Stimulated activated CD8-positive, alpha-beta memory T cell treated with anti-CD3 and anti-CD28 coated beads, Interleukin-4, amount 100 ng/mL, for 24 hours (primary cell): ENCODE results near the gene MDM2.
"Not testable (repeated sequence)": the region's sequence is repeated elsewhere in the genome, so short reads cannot be mapped to it uniquely, and the experiment has no call there.

Experiments
- DNase-seq: peaks from one replicate; pipeline ENCODE4 v3.0.0-alpha.2; 2020; ENCODE audit warnings: low read depth

Gene MDM2

GRCh38 chr12:68827895-68828671 lies 20.1 kb downstream of the MDM2 start:
- no peak for DNase-seq

GRCh38 chr12:68828672-68829068 lies 20.7 kb downstream of the MDM2 start:
- DNase-seq: no peak

DNA sequence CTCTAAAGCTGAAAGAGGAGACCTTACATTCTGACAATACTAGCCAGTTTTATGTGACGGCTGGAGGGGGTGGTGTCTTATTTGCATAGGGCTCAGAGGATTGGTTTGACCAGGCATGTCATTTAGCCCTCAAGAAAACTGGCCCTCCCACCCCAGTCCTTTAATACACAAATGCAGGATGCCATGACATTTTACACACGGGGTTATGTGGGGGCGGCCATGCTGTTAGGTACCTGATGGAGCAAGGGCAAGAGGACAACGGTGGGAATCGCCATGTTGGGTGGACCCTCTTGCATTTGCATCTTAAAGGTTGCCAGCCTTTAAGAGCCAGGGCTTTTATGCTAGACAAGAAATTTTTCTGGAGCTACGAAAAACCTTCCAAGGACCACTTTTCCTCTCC lies 23.3 kb downstream of the MDM2 start:
- DNase-seq: no peak

DNA sequence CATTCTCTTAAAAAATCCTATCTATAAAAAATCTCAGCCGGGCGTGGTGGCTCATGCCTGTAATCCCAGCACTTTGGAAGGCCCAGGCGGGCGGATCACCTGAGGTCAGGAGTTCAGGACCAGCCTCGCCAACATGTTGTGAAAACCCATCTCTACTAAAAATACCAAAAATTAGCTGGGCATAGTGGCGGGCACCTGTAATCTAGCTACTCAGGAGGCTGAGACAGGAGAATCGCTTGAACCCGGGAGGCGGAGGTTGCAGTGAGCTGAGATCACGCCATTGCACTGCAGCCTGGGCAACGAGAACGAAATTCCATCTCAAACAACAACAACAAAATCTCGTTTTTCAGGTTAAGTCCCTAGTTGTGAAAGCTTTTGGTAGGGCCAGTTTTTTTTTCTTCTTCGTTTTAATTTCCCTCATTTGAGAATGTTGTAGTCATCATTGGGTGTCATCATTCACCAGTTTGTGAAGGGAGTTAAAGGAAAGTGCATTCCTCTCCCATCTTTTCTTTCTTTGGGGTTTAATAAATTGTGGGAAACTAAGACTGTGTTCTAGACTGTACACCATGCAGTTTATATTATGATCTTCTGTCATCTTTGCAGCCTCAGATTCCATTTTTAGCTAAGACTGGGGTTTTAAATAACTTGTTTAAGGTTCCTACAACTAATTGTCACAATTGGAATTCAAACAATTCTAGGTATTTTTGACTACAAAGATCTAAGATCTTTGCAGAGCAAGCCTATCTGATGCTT lies 23.9 kb downstream of the MDM2 start:
- DNase-seq: no peak

DNA sequence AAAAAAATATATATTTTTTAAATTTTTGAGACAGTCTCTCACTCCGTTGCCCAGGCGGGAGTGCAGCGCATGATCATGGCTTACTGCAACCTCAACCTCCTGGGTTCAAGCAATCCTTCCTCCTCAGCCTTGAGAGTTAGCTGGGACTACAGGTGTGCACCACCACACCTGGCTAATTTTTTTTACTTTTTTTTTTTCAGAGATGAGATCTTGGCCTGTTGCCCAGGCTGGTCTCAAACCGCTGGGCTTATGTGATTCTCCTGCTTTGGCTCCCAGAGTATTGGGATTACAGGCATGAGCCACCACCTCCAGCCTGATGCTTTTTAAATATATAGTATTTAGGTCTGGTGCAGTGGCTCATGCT lies 24.5 kb downstream of the MDM2 start:
- DNase-seq: no peak

DNA sequence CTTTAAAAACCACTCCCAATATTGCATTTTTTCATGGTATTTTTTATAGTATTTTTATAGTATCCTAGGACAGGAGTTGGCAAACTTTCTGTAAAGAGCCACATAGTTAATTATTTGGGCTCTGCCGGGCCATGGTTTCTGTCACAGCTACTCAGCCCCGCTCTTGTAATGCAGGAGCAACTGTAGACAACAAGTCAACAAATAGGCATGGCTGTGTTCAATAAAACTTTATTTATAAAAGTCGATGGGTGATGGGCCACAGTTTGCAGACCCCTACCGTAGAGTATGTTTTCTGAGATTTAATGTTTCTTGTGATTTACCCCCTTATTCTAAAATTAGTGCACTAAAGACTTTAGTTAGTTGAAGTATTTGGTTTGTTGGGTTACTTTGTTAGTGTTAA lies 25.5 kb downstream of the MDM2 start:
- DNase-seq: no peak

- no peak for DNase-seq
Measured at GRCh38 chr12:68835333-68835908, 27.4 kb downstream of the MDM2 start.

DNA sequence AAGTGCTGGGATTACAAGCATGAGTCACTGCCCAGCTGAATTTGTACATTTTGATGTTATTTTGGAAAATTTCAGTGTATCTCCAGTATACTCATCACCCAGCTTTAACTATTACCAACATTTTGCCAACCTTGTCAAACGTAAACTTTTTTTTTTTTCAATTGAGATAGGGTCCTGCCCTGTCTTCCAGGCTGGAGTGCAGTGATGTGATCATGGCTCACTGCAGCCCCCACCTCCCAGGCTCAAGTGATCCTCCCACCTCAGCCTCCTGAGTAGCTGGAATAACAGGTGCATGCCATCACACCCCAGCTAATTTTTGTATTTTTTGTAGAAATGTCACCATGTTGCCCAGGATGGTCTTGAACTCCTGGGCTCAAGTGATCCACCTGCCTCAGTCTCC lies 29.2 kb downstream of the MDM2 start:
- no peak for DNase-seq

DNA sequence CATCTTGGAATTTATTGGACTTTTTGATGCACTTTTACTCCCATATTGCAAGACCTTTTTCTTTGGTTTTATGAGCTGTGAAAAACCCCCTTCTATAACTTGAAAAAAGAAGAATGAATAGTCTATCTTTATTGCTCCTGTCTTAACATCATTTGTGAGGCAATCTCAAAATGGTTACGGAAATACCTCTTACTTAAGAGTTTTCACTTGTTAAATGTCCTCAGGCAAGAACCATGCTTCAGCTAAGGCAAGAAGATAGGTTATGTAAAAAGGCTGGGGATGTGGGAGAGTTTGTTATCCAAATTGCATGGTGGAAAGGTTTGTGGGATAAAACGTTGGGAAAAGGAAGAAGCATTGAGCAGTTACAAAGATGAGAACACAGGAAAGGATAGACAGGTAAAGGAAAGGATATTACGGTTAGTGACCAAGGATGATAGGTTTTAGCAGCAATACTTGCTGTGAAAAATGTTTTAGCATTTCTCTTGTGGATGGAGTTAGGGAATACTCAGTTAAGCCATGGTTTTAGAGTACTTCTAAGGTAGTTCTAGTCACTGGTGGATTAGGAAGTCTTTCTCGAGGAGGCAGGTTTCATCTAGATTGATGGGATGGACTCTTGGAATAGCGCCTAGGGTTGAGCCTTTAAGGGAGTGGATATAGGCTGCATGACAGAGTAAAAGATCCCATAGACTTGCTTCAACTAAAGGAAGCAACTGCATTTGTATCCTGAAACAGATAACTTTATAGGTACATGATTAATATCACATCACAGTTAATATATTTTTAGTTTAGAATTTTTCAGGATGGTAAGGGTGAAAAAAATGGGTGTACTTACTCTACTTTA lies 30.3 kb downstream of the MDM2 start:
- DNase-seq: no peak

GRCh38 chr12:68839183-68840147 lies 31.5 kb downstream of the MDM2 start:
- no peak for DNase-seq

DNA sequence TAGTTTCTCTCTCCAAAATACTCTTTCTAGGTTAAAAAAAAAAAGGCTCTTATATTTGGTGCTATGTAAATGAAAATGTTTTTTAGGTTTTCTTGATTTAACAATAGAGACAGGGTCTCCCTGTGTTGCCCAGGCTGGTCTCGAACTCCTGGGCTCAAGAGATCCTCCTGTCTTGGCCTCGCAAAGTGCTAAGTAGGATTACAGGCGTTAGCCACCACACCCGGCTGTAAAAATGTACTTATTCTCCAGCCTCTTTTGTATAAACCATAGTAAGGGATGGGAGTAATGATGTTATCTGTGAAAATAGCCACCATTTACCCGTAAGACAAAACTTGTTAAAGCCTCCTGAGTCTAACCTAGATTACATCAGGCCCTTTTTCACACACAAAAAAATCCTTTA lies 33.2 kb downstream of the MDM2 start:
- not testable (repeated sequence) for DNase-seq

GRCh38 chr12:68841717-68842116 lies 33.7 kb downstream of the MDM2 start:
- no peak for DNase-seq

DNA sequence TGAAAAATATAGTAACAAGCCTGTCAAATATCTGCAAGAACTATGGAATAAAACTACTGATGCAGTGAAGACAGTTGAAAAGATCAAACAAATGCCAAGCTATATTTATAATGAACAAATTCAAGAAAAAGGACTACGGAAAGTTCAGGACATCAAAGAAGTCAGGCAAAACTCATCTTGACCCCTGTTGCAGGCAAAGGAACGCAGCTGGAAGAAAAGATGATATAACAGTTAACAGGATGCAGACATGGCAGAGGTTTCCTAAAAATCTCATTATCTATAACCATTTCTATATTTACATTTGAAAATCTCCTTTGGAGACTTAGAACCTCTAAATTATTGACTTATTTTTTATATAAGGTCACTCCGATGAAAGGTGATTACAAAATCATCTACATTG lies 34.1 kb downstream of the MDM2 start:
- no peak for DNase-seq

- no peak for DNase-seq
Measured at GRCh38 chr12:68842784-68843567, 35.0 kb downstream of the MDM2 start.

GRCh38 chr12:68844318-68844745 lies 36.4 kb downstream of the MDM2 start:
- no peak for DNase-seq

DNA sequence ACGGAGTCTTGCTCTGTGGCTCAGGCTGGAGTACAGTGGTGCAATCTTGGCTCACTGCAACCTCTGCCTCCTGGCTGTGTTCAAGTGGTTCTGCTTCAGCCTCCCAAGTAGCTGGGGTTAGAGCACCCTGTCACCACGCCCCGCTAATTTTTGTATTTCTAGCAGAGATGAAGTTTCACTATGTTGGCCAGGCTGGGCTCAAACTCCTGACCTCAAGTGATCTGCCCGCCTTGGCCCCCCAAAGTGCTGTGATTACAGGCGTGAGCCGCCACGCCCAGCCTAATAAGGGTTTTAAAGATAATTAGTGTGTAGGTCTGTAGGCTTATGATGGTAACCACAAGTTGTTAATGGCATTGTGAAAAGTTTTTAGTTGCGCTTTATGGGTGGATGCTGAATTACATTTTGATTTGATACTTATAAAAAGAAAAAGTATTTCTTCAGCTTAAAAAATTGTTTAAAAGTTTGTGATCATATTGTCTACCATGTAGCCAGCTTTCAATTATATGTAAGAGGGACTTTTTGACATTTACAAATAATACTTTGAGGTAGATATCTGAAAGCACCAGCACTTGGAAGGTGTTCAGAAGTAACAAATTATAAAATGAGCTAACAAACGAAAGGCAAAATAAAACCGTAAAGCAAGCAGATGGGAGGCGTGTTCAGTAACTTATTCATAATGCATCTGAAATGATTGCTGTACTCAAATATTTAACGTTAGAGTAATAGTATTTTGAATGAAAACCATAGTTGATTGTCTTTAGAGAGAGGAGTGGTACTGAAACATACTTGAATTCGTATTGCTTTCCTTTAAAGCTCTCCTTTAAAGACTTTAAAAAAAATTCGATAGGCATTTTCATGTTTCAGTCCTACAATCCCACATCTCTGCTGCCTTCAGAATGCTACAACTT lies 37.1 kb downstream of the MDM2 start:
- no peak for DNase-seq

GRCh38 chr12:68846811-68847210 lies 38.8 kb downstream of the MDM2 start:
- no peak for DNase-seq

DNA sequence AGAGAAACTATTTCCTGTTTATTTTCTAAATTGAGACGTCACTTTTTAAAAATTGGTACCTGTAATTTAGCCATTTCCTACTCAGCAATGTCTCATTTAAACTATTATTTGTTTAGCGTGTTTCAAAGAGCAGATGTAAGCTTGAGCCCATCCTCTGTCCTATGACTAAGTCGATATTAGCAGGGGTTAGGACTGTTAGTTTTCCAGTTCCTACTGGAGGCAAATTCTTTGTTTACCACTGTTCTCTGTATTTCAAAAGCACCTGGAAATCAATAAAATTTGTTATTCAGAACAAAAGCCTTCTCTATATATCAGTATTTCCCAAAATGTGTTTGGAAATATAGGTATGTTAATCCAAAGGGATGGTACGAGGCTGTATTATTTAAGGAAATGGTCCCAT lies 42.4 kb downstream of the MDM2 start:
- DNase-seq: no peak

GRCh38 chr12:68851592-68852306 lies 43.8 kb downstream of the MDM2 start:
- DNase-seq: no peak
